Neural cell (in vitro differentiated cells): ENCODE results near the gene SLC7A1. TPM values are rescaled to one million over a fixed set of nuclear protein-coding genes. Genes with fewer than 3 reads are reported as not detected.
A peak's percentile ranks its signal among the peaks of the same experiment; 100 is the strongest.

Experiments
- H2AFZ ChIP-seq: fragments of 200-600, 300-800 bp; sonication (generic), shearing (Covaris generic); 2 replicates; pipeline ENCODE4 v1.6.0; 2014; ENCODE audit warnings: low read depth, mild to moderate bottlenecking, antibody characterized with exemption, low read length, moderate library complexity
- H3F3A ChIP-seq: fragments of 200-600 bp; shearing (Covaris generic); 2 replicates; pipeline ENCODE4 v1.6.1; 2016; ENCODE audit warnings: mild to moderate bottlenecking, moderate library complexity, mixed read lengths, antibody characterized with exemption, low read length; ENCODE audit not compliant: insufficient read depth, poor library complexity, severe bottlenecking
- H3K27ac ChIP-seq: fragments of 200-600, 300-800 bp; sonication (generic), shearing (Covaris generic); 2 replicates; pipeline ENCODE4 v1.5.1; 2014; ENCODE audit warnings: mild to moderate bottlenecking, low read length, moderate library complexity
- H3K27me3 ChIP-seq: fragments of 300-800, 200-600 bp; sonication (generic), shearing (Covaris generic); 2 replicates; pipeline ENCODE4 v1.6.0; 2014; ENCODE audit warnings: mild to moderate bottlenecking, low read depth, low read length, moderate library complexity; ENCODE audit not compliant: insufficient read depth
- H3K36me3 ChIP-seq: fragments of 300-800, 200-600 bp; sonication (generic), shearing (Covaris generic); 2 replicates; pipeline ENCODE4 v1.5.1; 2014; ENCODE audit warnings: mild to moderate bottlenecking, antibody characterized with exemption, low read length, moderate library complexity; ENCODE audit not compliant: insufficient read depth
- H3K4me2 ChIP-seq: fragments of 300-800, 200-600 bp; sonication (generic), shearing (Covaris generic); 2 replicates; pipeline ENCODE4 v1.6.0; 2014; ENCODE audit warnings: mild to moderate bottlenecking, low read length
- H3K4me3 ChIP-seq: fragments of 300-800, 200-600 bp; sonication (generic), shearing (Covaris generic); 2 replicates; pipeline ENCODE4 v1.5.1; 2014; ENCODE audit warnings: mild to moderate bottlenecking, low read length, moderate library complexity
- H3K79me2 ChIP-seq: fragments of 200-600 bp; shearing (Covaris generic); replicated peaks from 2 replicates; pipeline ENCODE4 v1.6.0; 2014; ENCODE audit warnings: mild to moderate bottlenecking, low read length, moderate library complexity; ENCODE audit not compliant: insufficient read depth
- H3K9ac ChIP-seq: fragments of 300-800, 200-600 bp; sonication (generic), shearing (Covaris generic); 2 replicates; pipeline ENCODE4 v1.6.1; 2016; ENCODE audit warnings: mild to moderate bottlenecking, low read length, mixed read lengths
- H3K9me2 ChIP-seq: fragments of 200-600 bp; shearing (Covaris generic); 2 replicates; pipeline ENCODE4 v1.6.1; 2016; ENCODE audit warnings: mild to moderate bottlenecking, low read length, mixed read lengths; ENCODE audit not compliant: insufficient read depth
- H3K9me3 ChIP-seq: fragments of 200-600, 300-800 bp; sonication (generic), shearing (Covaris generic); 2 replicates; pipeline ENCODE4 v1.6.1; 2016; ENCODE audit warnings: mild to moderate bottlenecking, mixed run types, low read length, moderate library complexity, mixed read lengths
- H4K20me1 ChIP-seq: fragments of 200-600 bp; shearing (Covaris generic); 2 replicates; pipeline ENCODE4 v1.6.1; 2016; ENCODE audit warnings: mild to moderate bottlenecking, mixed run types; ENCODE audit not compliant: insufficient read depth
- EP300 ChIP-seq: fragments of 450-650 bp; conservative IDR thresholded peaks from 2 replicates; pipeline ENCODE4 v1.6.1; 2014; ENCODE audit warnings: antibody characterized with exemption, mild to moderate bottlenecking, moderate library complexity; ENCODE audit not compliant: poor library complexity, severe bottlenecking
- EZH2 ChIP-seq: fragments of 200-600, 300-800 bp; shearing (Covaris generic), sonication (generic); IDR thresholded peaks from 2 replicates; pipeline ENCODE4 v1.6.1; 2014; ENCODE audit warnings: antibody characterized with exemption, low read length, borderline replicate concordance, mild to moderate bottlenecking; ENCODE audit not compliant: insufficient read depth, poor library complexity, severe bottlenecking
- MXI1 ChIP-seq: fragments of 450-650 bp; conservative IDR thresholded peaks from 2 replicates; pipeline ENCODE4 v1.6.1; 2014; ENCODE audit warnings: antibody characterized with exemption, mild to moderate bottlenecking; ENCODE audit not compliant: poor library complexity, severe bottlenecking
- POLR2AphosphoS5 ChIP-seq: IDR thresholded peaks from 2 replicates; pipeline ENCODE4 v1.6.1; 2012
- RAD21 ChIP-seq: fragments of 450-650 bp; conservative IDR thresholded peaks from 2 replicates; pipeline ENCODE4 v1.6.1; 2014; ENCODE audit warnings: antibody characterized with exemption, mild to moderate bottlenecking, moderate library complexity
- REST ChIP-seq: IDR thresholded peaks from 2 replicates; pipeline ENCODE4 v1.6.1; 2012; ENCODE audit warnings: borderline replicate concordance
- SMC3 ChIP-seq: fragments of 450-650 bp; conservative IDR thresholded peaks from 2 replicates; pipeline ENCODE4 v1.6.1; 2014; ENCODE audit warnings: antibody characterized with exemption, mild to moderate bottlenecking, moderate library complexity; ENCODE audit not compliant: poor library complexity
- TAF1 ChIP-seq: IDR thresholded peaks from 2 replicates; pipeline ENCODE4 v1.6.1; 2012; ENCODE audit warnings: low read depth
- polyA plus RNA-seq: library from polyadenylated mRNA; depleted of rRNA; stranded (reverse); fragments of >200 nt; gene quantifications from 2 replicates; pipeline ENCODE4 v1.2.3, GENCODE V29; 2014
- TF ChIP-seq, protein P1 (sequence below): fragments of 450-650 bp; IDR thresholded peaks from 2 replicates; pipeline ENCODE4 v1.5.1; 2014; ENCODE audit warnings: antibody characterized with exemption, mild to moderate bottlenecking, moderate library complexity; ENCODE audit not compliant: poor library complexity, severe bottlenecking

Gene SLC7A1
- polyA plus RNA-seq, 1 donor from 2014 or later, result 2.6 TPM

DNA sequence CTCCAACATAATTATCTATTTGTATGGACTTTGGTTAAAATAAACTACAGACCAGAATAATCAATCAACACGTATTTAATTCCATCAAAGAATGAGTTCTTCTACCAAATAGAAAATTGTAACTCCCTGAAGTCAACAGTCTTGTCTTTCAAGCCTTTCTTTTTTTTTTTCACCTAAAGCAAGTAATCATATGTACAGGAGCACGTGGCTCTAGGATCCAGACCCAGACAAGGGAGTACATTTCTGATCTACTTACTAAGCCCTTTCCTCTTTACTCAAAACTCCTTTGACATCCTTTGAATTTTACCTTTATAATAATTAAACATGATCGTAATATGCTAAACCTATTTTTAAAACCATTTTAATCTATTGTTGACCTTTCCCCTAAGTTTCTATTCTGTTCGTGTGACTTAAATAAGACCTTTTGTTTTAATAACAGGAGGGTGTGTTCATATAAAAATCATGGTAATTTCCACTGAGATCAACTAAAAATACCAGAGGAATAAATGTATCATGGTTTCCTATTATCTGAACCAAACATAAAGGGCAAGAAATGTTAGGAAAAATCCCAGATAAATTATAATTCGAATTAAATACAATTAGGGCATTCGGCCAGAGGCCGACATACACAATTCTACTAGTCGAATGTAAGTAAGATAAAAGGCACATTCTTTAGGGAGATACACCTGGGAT, 1.7 kb downstream of the SLC7A1 start:
- Histone ChIP-seq H3K27ac (no peak overlapping the region), H3K27me3 (peaks cover 5% of the 10 kb centered on the region), H4K20me1 (no peaks in the 10 kb centered on the region), H3K9me2 (no peaks in the 10 kb centered on the region), H3K79me2 (peaks cover 5% of the 10 kb centered on the region), H3K9ac (peak overlapping the region; percentile 79), H3K36me3 (no peaks in the 10 kb centered on the region), H3K9me3 (no peaks in the 10 kb centered on the region), H3K4me3 (peak overlapping the region; percentile 88), H3K4me2 (peak overlapping the region; percentile 85), H3F3A (no peaks in the 10 kb centered on the region), H2AFZ (no peak overlapping the region)
- no peak for TF ChIP-seq EZH2
- TF ChIP-seq, protein P1, sequence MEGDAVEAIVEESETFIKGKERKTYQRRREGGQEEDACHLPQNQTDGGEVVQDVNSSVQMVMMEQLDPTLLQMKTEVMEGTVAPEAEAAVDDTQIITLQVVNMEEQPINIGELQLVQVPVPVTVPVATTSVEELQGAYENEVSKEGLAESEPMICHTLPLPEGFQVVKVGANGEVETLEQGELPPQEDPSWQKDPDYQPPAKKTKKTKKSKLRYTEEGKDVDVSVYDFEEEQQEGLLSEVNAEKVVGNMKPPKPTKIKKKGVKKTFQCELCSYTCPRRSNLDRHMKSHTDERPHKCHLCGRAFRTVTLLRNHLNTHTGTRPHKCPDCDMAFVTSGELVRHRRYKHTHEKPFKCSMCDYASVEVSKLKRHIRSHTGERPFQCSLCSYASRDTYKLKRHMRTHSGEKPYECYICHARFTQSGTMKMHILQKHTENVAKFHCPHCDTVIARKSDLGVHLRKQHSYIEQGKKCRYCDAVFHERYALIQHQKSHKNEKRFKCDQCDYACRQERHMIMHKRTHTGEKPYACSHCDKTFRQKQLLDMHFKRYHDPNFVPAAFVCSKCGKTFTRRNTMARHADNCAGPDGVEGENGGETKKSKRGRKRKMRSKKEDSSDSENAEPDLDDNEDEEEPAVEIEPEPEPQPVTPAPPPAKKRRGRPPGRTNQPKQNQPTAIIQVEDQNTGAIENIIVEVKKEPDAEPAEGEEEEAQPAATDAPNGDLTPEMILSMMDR, result no peak
- no peak for TF ChIP-seq MXI1
- TF ChIP-seq POLR2AphosphoS5, result no peak
- no peak for TF ChIP-seq RAD21
- no peak for TF ChIP-seq SMC3
- no peak for TF ChIP-seq EP300
- TF ChIP-seq TAF1, result no peak
- no peak for TF ChIP-seq REST

- TF ChIP-seq TAF1 (no peak), SMC3 (no peak), RAD21 (no peak), MXI1 (no peak), EZH2 (no peak), EP300 (no peak), POLR2AphosphoS5 (no peak), REST (no peak)
- TF ChIP-seq, protein P1, result no peak
- H3K9me2 ChIP-seq, result no peaks in the 10 kb centered on the region
- H3K9me3 ChIP-seq, result no peaks in the 10 kb centered on the region
- H3K9ac ChIP-seq, result no peak overlapping the region
- H3K27ac ChIP-seq, result no peak overlapping the region
- H3K4me2 ChIP-seq, result no peak overlapping the region
- H3K79me2 ChIP-seq, result peaks cover 5% of the 10 kb centered on the region
- H3K36me3 ChIP-seq, result no peaks in the 10 kb centered on the region
- H4K20me1 ChIP-seq, result no peaks in the 10 kb centered on the region
- H3K27me3 ChIP-seq, result peaks cover 2% of the 10 kb centered on the region
- no peak overlapping the region for H2AFZ ChIP-seq
- H3K4me3 ChIP-seq, result no peak overlapping the region
- H3F3A ChIP-seq, result no peaks in the 10 kb centered on the region
Observed at GRCh38 chr13:29591310-29591709, 4.2 kb downstream of the SLC7A1 start.
